Bronchial epithelial cell (primary cell): ENCODE measurements around the gene CT55. TPM values are rescaled to one million over a fixed set of nuclear protein-coding genes. Genes with fewer than 3 reads are reported as not detected.
"Not testable (repeated sequence)": the region's sequence is repeated elsewhere in the genome, so short reads cannot be mapped to it uniquely, and the experiment has no call there.

Experiments
- DNase-seq: peaks from one replicate; pipeline ENCODE4 v3.0.0-alpha.2; 2010; ENCODE audit warnings: low read depth
- FAIRE-seq: peaks from 2 replicates; lab custom pipeline; 2011; peaks lifted over from hg19 to GRCh38; lab: Jason Lieb, UNC
- H3K27me3 ChIP-seq: 2 replicates; pipeline ENCODE4 v1.5.1; 2011; ENCODE audit warnings: low read length; ENCODE audit not compliant: control insufficient read depth, insufficient read depth
- H3K36me3 ChIP-seq: 2 replicates; pipeline ENCODE4 v1.5.1; 2011; ENCODE audit warnings: low read length; ENCODE audit not compliant: control insufficient read depth, insufficient read depth
- H3K4me3 ChIP-seq: 2 replicates; pipeline ENCODE4 v1.5.1; 2011; ENCODE audit warnings: mild to moderate bottlenecking, low read depth, low read length, control low read depth
- total RNA-seq: library from RNA; depleted of rRNA; stranded (reverse); fragments of >200 nt; gene quantifications from 2 replicates; pipeline ENCODE4 v1.2.1, GENCODE V29; 2014
- TF ChIP-seq, protein P1 (sequence below): IDR thresholded peaks from 2 replicates; pipeline ENCODE4 v1.5.1; 2011; ENCODE audit warnings: mild to moderate bottlenecking, moderate library complexity, low read length, control low read depth, inconsistent platforms; ENCODE audit not compliant: insufficient read depth, severe bottlenecking

CT55 gene
- total RNA-seq, 1 donor from 2014 or later, result not detected

DNA sequence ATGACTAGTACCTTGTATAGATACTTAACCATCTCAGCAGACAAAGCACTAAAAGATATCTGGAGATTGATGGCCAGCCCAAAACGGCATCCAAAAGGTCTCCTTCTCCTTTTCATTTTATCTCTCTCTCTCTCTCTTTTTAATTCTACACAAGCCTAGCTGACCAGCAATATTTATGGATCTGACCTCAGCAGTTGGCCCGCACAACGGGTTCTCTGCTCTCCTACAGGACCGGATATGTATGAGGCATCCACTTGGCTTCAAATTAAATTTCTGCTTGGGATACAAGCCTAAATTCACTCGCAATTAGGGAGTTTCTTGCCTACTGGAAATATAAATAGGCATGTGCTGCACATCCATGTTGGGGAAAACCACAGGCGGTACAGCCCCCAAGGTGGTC, 22.5 kb upstream of the CT55 start:
- DNase-seq, result no peak
- H3K27me3 ChIP-seq, result no peaks in the 10 kb centered on the region
- no peak for FAIRE-seq
- H3K36me3 ChIP-seq, result no peaks in the 10 kb centered on the region
- TF ChIP-seq, protein P1, sequence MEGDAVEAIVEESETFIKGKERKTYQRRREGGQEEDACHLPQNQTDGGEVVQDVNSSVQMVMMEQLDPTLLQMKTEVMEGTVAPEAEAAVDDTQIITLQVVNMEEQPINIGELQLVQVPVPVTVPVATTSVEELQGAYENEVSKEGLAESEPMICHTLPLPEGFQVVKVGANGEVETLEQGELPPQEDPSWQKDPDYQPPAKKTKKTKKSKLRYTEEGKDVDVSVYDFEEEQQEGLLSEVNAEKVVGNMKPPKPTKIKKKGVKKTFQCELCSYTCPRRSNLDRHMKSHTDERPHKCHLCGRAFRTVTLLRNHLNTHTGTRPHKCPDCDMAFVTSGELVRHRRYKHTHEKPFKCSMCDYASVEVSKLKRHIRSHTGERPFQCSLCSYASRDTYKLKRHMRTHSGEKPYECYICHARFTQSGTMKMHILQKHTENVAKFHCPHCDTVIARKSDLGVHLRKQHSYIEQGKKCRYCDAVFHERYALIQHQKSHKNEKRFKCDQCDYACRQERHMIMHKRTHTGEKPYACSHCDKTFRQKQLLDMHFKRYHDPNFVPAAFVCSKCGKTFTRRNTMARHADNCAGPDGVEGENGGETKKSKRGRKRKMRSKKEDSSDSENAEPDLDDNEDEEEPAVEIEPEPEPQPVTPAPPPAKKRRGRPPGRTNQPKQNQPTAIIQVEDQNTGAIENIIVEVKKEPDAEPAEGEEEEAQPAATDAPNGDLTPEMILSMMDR, result no peak
- H3K4me3 ChIP-seq, result no peak overlapping the region

DNA sequence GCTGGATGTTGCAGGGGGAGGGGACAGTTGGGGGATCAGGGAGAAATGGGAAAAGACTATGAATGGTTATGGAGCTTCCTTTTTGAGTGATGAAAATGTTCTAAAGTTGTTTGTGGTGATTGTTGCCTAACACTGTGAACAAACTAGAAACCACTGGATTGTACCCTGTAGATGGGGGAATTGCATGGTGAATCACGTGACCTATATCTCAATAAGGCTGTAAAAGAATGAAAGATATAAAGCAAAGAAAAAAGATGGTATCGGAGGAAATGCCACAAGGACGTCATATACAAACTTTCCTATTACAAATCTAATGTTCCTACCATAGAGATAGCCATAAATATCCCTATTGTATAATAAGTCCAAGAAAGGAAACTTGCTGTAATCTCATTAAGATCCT, 20.6 kb upstream of the CT55 start:
- no peak for FAIRE-seq
- no peak for DNase-seq
- TF ChIP-seq, protein P1, result no peak
- Histone ChIP-seq H3K36me3 (no peaks in the 10 kb centered on the region), H3K4me3 (no peak overlapping the region), H3K27me3 (no peaks in the 10 kb centered on the region)

DNA sequence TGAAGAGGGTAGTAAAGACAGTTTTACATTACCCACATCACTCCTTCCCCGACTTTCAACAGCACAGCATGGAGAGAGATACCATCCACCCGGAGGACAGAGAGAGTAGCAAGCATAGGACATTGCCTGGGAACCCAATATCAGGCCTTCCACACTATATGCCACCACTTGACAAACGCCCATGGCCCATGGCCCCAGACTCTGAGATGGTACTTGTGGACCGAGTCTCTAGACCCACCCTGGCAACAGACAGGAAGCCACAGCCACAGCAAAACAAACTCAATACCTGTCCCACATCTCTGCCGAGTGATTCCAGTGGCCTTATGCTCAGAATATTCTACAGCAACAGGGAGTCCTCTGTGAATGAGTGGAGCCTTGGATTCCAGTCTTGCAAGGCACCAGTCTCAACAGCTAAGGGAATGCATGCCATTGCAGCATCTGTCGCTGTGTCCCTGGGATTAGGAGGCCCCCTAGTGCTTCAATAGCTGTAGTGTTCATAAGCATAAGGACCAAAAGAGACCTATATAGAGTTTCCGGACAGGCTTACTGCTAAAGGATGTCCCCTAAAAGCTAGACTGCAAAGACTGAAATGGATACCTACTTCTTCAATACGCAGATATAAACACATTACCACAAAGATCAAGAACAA, 14.7 kb upstream of the CT55 start:
- Histone ChIP-seq H3K36me3 (no peaks in the 10 kb centered on the region), H3K4me3 (no peak overlapping the region), H3K27me3 (no peaks in the 10 kb centered on the region)
- DNase-seq (peak; percentile 51), FAIRE-seq (no peak)
- TF ChIP-seq, protein P1, result peak; percentile 59

DNA sequence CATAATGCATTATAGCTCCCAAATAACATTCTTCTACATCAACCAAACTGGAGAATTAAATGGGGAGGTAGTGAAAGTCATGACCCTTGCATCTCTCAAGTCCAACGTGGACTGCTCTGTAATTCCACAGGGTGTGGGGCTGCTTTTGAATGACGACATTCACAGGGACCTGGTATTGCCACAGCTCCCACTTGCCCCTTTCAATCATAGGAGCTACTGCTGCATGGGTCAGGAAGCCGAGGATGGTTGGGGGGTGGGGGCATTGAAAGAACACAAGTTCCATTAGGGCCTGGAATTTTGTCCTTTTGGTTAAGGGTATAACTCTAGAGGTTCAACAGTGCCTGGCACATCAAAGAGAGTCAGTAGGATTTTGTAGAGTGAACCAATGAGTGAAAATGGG, 7.4 kb upstream of the CT55 start:
- Histone ChIP-seq H3K27me3 (no peaks in the 10 kb centered on the region), H3K36me3 (no peaks in the 10 kb centered on the region), H3K4me3 (no peak overlapping the region)
- TF ChIP-seq, protein P1, result no peak
- DNase-seq (no peak), FAIRE-seq (no peak)

DNA sequence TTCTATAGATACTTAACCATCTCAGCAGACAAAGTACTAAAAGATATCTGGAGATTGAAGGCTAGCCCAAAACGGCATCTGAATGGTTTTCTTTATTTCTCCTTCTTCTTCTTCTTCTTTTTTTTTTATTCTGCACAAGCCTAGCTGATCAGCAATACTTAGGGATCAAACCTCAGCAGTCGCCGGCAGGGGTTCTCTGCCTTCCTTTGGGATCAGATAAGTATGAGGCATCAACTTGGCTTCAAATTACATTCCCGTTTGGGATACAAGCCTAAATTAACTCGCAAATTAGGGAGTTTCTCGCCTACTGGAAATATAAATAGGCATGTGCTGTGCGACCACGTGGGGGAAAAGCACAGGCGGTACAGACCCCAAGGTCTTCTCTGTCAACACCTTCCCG, 730 bp downstream of the CT55 start:
- TF ChIP-seq, protein P1, result no peak
- no peak for FAIRE-seq
- no peak for DNase-seq
- Histone ChIP-seq H3K4me3 (no peak overlapping the region), H3K36me3 (no peaks in the 10 kb centered on the region), H3K27me3 (no peaks in the 10 kb centered on the region)

DNA sequence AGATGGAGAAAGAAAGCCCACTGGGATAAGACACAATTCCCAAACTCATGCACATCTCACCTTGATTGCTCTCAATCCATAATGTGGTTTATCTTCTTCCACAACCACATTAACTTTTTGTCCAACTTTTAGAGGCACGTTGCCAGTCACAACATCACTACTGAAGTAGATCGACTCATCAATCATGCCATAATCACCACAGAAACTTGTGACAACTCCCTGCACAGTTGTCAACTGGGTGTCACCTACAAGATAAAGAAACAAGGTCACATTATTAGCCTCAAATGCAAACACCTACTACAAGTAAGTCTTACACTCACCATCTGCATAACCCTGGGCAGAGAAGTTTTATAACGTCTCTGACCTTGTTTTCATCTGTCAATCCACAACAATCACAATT, 1.7 kb downstream of the CT55 start:
- DNase-seq, H3K36me3 ChIP-seq, H3K27me3 ChIP-seq, H3K4me3 ChIP-seq: not testable (repeated sequence)
- FAIRE-seq, result peak; percentile 86
